DMS153 (cell line): ENCODE data around the gene KIF16B.
"Not testable (repeated sequence)": the region's sequence is repeated elsewhere in the genome, so short reads cannot be mapped to it uniquely, and the experiment has no call there.

Experiments used
- DNase-seq: peaks from one replicate; lab custom pipeline; 2025; lab: John Stamatoyannopoulos, UW

Gene KIF16B

GRCh38 chr20:16260133-16260532 is 313.1 kb downstream of the KIF16B start:
- not testable (repeated sequence) for DNase-seq

DNA sequence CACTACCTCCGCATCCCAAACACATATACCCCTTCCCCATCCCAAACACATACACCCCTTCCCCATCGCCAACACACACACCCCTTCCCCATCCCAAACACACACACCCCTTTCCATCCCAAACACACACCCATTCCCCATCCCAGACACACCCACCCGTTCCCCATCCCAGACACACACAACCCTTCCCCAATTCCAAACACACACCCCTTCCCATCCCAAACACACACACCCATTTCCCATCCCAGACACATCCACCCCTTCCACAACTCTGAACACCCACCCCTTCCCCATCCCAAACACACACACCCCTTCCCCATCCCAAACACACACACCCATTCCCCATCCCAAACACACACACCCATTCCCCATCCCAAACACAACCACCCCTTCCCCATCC is 314.5 kb downstream of the KIF16B start:
- DNase-seq: no peak

DNA sequence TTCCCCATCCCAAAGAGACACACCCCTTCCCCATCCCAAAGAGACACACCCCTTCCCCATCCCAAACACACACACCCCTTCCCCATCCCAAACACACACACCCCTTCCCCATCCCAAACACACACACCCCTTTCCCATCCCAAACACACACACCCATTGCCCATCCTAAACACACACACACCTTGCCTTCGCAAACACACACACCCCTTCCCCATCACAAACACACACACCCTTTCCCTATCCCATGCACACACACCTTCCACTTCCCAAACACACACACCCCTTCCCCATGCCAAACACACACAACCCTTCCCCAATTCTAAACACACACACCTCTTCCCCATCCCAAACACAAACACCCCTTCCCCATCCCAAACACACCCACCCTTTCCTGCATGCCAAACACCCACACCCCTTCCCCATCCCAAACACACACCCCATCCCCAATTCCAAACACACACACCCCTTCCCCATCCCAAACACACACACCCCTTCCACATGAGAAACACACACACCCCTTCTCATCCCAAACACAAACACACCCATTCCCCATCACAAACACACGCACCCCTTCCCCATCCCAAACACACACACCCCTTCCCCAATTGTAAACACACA is 315.3 kb downstream of the KIF16B start:
- DNase-seq: no peak

- DNase-seq: no peak
These were observed 316.2 kb downstream of the KIF16B start for GRCh38 chr20:16257021-16257420.

DNA sequence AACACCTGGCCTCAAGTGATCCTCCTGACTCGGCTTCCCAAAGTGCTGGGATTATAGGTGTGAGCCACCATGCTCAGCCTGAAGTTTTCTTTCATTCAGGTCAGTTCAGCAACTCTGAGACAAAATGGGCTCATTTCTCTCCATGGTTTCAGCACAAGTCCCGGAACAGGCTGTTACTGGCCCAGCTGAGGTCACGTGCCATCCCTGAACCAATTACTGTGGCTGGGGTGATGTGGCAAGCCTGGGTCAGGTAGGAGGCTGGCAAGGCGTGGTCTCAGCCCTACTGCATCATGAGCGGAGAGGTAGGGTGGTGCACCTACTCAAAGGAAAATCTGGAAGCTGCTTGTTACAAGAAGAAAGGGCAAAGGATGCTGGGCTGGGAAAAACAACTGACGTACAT is 326.4 kb downstream of the KIF16B start:
- no peak for DNase-seq

DNA sequence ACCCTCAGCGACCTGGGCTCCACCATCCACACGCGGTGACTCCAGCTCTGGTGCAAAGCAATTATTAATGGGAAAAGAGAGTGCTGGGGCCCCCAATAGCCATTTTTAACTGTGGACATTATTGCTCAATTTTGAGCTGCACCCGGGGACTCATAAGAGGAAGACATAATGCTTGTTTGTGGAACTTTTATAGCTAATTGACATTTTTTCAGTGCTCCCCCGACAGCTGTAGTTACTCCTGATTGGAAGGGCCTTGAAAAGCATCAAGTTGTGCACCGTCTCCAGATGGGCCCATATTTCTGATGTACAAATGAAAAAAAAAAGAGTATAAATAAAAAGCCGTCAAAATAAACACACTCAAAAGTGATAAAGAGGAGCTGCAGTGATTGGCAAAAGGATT is 327.0 kb downstream of the KIF16B start:
- no peak for DNase-seq

GRCh38 chr20:16245879-16246278 is 327.4 kb downstream of the KIF16B start:
- peak; percentile 12 for DNase-seq

GRCh38 chr20:16244892-16245291 is 328.4 kb downstream of the KIF16B start:
- no peak for DNase-seq

DNA sequence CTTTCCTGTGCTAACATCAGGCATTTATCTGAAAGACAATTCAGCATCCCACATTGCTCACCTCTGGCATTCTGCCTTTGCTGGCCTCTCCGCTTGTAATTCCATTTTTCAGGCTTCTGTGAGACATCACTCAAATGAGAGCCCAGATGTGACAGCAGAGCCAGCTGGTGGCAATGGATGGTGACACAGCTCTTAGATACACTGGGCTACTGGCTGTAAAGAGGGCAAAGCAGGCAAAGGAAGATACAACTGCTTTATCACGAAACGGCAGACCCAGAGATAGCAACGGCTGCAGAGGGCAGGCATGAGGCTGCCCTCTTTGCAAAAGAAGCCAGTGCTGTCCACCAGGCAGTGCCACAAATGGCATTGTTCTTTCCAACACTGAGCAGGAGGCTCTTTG is 329.8 kb downstream of the KIF16B start:
- DNase-seq: no peak

GRCh38 chr20:16241911-16242310 is 331.3 kb downstream of the KIF16B start:
- DNase-seq: no peak

- DNase-seq: no peak
These were observed 332.9 kb downstream of the KIF16B start for GRCh38 chr20:16240355-16240754.

GRCh38 chr20:16236589-16237241 is 336.5 kb downstream of the KIF16B start:
- DNase-seq: no peak

DNA sequence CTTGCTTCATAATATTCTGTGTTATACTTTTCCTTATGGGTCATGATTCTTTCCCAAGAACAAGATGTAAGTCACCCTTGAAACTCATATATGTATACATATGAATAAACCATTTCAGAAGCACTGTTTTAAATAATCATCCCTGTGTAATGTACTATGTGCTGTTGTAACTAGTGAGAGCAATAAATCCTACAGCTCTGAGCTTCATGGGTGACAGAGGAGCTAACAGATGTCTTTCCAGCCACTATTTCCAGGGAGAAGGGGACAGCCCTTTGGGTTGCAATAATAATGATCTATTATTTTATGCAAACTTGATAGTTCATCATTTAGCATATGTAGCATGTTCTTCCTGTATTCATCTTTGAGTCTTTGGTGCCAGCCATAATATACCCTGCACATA is 342.8 kb downstream of the KIF16B start:
- DNase-seq: no peak

- no peak for DNase-seq
These were observed 343.4 kb downstream of the KIF16B start for GRCh38 chr20:16229813-16230212.

DNA sequence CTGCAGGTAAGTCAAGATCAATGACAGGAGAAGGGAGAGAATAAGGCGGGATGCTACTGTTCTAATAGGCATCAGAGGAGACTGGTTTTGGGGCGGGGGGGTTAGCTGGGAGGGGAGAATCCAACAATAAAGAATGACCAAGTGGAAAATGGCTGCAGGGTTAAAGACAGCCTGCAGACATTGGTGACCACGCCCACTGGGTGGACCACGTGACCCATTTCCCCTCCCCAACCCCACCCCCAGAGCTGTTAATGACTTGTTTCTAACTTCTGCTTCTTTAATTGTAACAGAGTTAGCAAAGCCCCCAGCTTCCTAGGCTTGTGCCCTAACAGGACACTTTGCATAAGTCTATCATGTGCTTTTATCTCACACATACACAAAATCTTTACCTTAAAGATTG is 344.5 kb downstream of the KIF16B start:
- no peak for DNase-seq

GRCh38 chr20:16226961-16227360 is 346.3 kb downstream of the KIF16B start:
- not testable (repeated sequence) for DNase-seq

DNA sequence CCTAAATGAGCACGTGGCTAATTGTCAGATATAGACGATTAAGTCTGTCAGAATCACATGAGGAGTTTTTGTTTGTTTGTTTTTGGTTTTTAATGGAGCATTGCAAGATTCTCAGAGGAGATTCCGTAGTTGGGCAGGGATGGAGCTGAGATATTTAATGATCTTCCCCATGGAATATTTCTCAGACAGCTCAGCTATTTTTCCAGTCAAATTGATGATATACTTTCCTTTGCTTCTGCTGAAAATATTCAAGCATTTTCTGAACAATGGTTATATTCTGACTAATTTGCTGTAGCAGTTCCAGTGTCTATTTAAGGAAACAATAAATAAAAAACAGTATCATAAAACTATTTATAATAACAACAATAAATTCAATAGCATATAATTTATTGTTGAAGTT is 348.4 kb downstream of the KIF16B start:
- DNase-seq: no peak

DNA sequence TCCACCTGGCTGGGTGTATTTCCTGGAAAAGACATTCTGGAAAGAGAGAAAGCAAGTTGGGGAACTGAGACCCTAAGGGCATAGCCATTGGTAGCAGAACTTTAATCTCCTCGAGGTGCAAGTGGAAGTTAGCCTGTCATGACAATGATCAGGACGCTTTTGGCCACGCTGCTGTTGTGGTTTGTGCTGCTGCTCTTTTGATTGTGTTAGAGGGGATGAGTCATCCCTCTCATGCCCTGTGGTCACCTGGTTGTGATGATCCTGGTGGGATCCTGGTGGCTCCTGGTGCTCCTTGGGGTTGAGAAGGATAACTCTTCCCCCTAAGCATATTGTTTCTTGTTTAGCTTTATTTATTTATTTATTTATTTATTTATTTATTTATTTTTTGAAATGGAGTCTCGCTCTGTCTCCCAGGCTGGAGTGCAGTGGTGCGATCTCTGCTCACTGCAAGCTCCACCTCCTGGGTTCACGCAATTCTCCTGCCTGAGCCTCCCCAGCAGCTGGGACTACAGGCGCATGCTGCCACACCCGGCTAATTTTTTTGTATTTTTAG is 350.3 kb downstream of the KIF16B start:
- DNase-seq: no peak
